CD14-positive monocyte (primary cell): ENCODE results near the gene RNF130. TPM values are rescaled to one million over a fixed set of nuclear protein-coding genes. Genes with fewer than 3 reads are reported as not detected.

Experiments
- DNase-seq, 3 donors: peaks; one replicate each; pipeline ENCODE4 v3.0.0-alpha.2; 2011 to 2022
- H2AFZ ChIP-seq: 2 replicates; pipeline ENCODE4 v1.6.0; 2012; ENCODE audit warnings: mild to moderate bottlenecking, low read depth, low read length, inconsistent platforms; ENCODE audit not compliant: insufficient read depth, poor library complexity, severe bottlenecking
- H3K27ac ChIP-seq, 2 donors: 1 replicate in 1 of 2; 2 replicates in 1 of 2; pipeline ENCODE4 v1.5.1; 2012 to 2013; ENCODE audit warnings: low read length in 2 of 2, control low read depth in 1 of 2, inconsistent platforms in 1 of 2, low read depth in 1 of 2, mild to moderate bottlenecking in 1 of 2
- H3K27me3 ChIP-seq, 2 donors: one replicate each; pipeline versions ENCODE4 v1.6.0 to v1.6.1; 2011 to 2013; ENCODE audit warnings: low read length in 2 of 2; ENCODE audit not compliant: control insufficient read depth in 2 of 2, insufficient read depth in 2 of 2
- H3K36me3 ChIP-seq, 2 donors: replicated peaks in 1 of 2; 1 replicate in 1 of 2; 2 replicates in 1 of 2; pipeline versions ENCODE4 v1.5.1 to v1.6.1; 2012 to 2013; ENCODE audit warnings: low read length in 2 of 2, control low read depth in 1 of 2, inconsistent platforms in 1 of 2, mild to moderate bottlenecking in 1 of 2; ENCODE audit not compliant: insufficient read depth in 2 of 2, control insufficient read depth in 1 of 2
- H3K4me1 ChIP-seq, 2 donors: 1 replicate in 1 of 2; 2 replicates in 1 of 2; pipeline versions ENCODE4 v1.5.1 to v1.6.1; 2012 to 2013; ENCODE audit warnings: low read length in 2 of 2, control low read depth in 1 of 2, inconsistent platforms in 1 of 2, mild to moderate bottlenecking in 1 of 2, moderate library complexity in 1 of 2; ENCODE audit not compliant: insufficient read depth in 2 of 2, control insufficient read depth in 1 of 2
- H3K4me2 ChIP-seq: replicated peaks from 2 replicates; pipeline ENCODE3; 2012; ENCODE audit warnings: low read length, moderate library complexity, mild to moderate bottlenecking; ENCODE audit not compliant: poor library complexity, severe bottlenecking; ENCODE audit errors: extremely low read depth
- H3K4me3 ChIP-seq, 3 experiments: fragments of 200-600 bp in 1 of 3; sonication (generic) in 1 of 3; replicated peaks in 1 of 3; 1 replicate in 2 of 3; 2 replicates in 1 of 3; pipeline ENCODE4 v1.5.1; 2011 to 2013; ENCODE audit warnings: low read length in 3 of 3, mild to moderate bottlenecking in 3 of 3, control low read depth in 2 of 3, low read depth in 2 of 3, inconsistent platforms in 1 of 3, moderate library complexity in 1 of 3
- H3K79me2 ChIP-seq: 2 replicates; pipeline ENCODE4 v1.6.0; 2012; ENCODE audit warnings: mild to moderate bottlenecking, control low read depth, inconsistent platforms, low read length, moderate library complexity; ENCODE audit not compliant: insufficient read depth
- H3K9ac ChIP-seq: 2 replicates; pipeline ENCODE4 v1.6.0; 2017; ENCODE audit warnings: low read length, mild to moderate bottlenecking; ENCODE audit not compliant: insufficient read depth, poor library complexity, severe bottlenecking
- H3K9me3 ChIP-seq, 2 donors: replicated peaks in 1 of 2; 1 replicate in 1 of 2; 2 replicates in 1 of 2; pipeline versions ENCODE4 v1.5.1 to v1.6.1; 2012 to 2013; ENCODE audit warnings: low read length in 2 of 2, control low read depth in 1 of 2; ENCODE audit not compliant: control insufficient read depth in 1 of 2, insufficient read depth in 1 of 2
- H4K20me1 ChIP-seq: 2 replicates; pipeline ENCODE4 v1.6.0; 2012; ENCODE audit warnings: mild to moderate bottlenecking, low read length, control low read depth, moderate library complexity; ENCODE audit not compliant: insufficient read depth
- H3K27ac Mint-ChIP-seq, 7 donors: one replicate each; pipeline ENCODE4 v1.8.0; 2020; ENCODE audit warnings: mild to moderate bottlenecking in 7 of 7, mixed read lengths in 7 of 7, moderate library complexity in 6 of 7, inconsistent platforms in 2 of 7
- H3K27me3 Mint-ChIP-seq, 3 donors: one replicate each; pipeline ENCODE4 v1.8.0; 2021 to 2022; ENCODE audit warnings: low read depth in 3 of 3, mild to moderate bottlenecking in 3 of 3, mixed read lengths in 3 of 3, moderate library complexity in 3 of 3, inconsistent platforms in 1 of 3
- H3K36me3 Mint-ChIP-seq, 2 donors: one replicate each; pipeline ENCODE4 v1.8.0; 2020; ENCODE audit warnings: mixed read lengths in 2 of 2, inconsistent platforms in 1 of 2, mild to moderate bottlenecking in 1 of 2
- H3K4me1 Mint-ChIP-seq: one replicate; pipeline ENCODE4 v1.8.0; 2020; ENCODE audit warnings: mild to moderate bottlenecking, mixed read lengths
- H3K4me3 Mint-ChIP-seq, 2 donors: one replicate each; pipeline ENCODE4 v1.8.0; 2020; ENCODE audit warnings: mild to moderate bottlenecking in 2 of 2, mixed read lengths in 2 of 2, moderate library complexity in 1 of 2
- H3K9me3 Mint-ChIP-seq, 7 donors: one replicate each; pipeline ENCODE4 v1.8.0; 2020 to 2022; ENCODE audit warnings: mixed read lengths in 7 of 7, mild to moderate bottlenecking in 6 of 7, moderate library complexity in 6 of 7, inconsistent platforms in 2 of 7
- CTCF ChIP-seq: fragments of 200-600 bp; IDR thresholded peaks from one replicate; pipeline ENCODE4 v1.8.0; 2022; ENCODE audit warnings: antibody characterized with exemption, mild to moderate bottlenecking
- WGBS: methylation state at CpG from one replicate; pipeline ENCODE4 v1.1.5; 2013; ENCODE audit warnings: missing lambda C conversion rate; ENCODE audit not compliant: insufficient coverage; 5-methylcytosine and 5-hydroxymethylcytosine counted together
- intact Hi-C, 2 donors: fragments of 100-400 bp; cut with micrococcal nuclease; formaldehyde crosslinking; loops; one replicate each; pipeline versions ENCODE4 v1.15.0 to v1.15.1; 2023
- polyA plus RNA-seq, 3 donors: library from polyadenylated mRNA; depleted of rRNA in 1 of 3; unstranded in 2 of 3; stranded (reverse) in 1 of 3; fragments of 300-500 nt in 2 of 3; fragments of >200 nt in 1 of 3; fragmentation: Illumina TruSeq in 2 of 3; gene quantifications; 1 replicate in 2 of 3; 2 replicates in 1 of 3; pipeline ENCODE4 v1.2.3, GENCODE V29; 2012 to 2021

Gene RNF130
- polyA plus RNA-seq, 3 donors: 294 to 439 (median 376) TPM

- H3K79me2 ChIP-seq: peaks cover 99% of the 10 kb centered on the region
- WGBS: 88% methylated on average over 8 of the region's 9 CpGs
- H3K27ac Mint-ChIP-seq: peak overlapping the region; percentile 15 to 78 (median 52)
Observed at GRCh38 chr5:180050121-180050940, 21.2 kb downstream of the RNF130 start.

GRCh38 chr5:180049185-180049548 lies 22.4 kb downstream of the RNF130 start:
- peak overlapping the region in 1 of 2 donors; percentile 67 for H3K27ac ChIP-seq
- H3K9ac ChIP-seq: no peak overlapping the region
- H3K9me3 ChIP-seq: no peaks in the 10 kb centered on the region
- Mint-ChIP-seq H3K4me3 (no peak overlapping the region), H3K4me1 (peaks cover 52% of the 10 kb centered on the region), H3K27me3 (no peaks in the 10 kb centered on the region), H3K27ac (peak overlapping the region in 3 of 7 donors; percentile 46 to 69 (median 54)), H3K9me3 (peaks cover 0 to 2% (median 0%) of the 10 kb centered on the region in 7 donors), H3K36me3 (peaks cover 11 to 21% of the 10 kb centered on the region in 2 donors)
- peaks cover 19 to 28% of the 10 kb centered on the region in 2 donors for H3K4me1 ChIP-seq
- H3K36me3 ChIP-seq: peaks cover 2 to 25% of the 10 kb centered on the region in 2 donors
- H3K4me3 ChIP-seq: no peak overlapping the region
- H2AFZ ChIP-seq: no peak overlapping the region
- DNase-seq: no peak
- H3K27me3 ChIP-seq: no peaks in the 10 kb centered on the region
- intact Hi-C loops: no loop called here
- TF ChIP-seq CTCF: no peak
- H3K79me2 ChIP-seq: peaks cover 99% of the 10 kb centered on the region
- no CpG with 5 or more reads among the region's 2 CpGs for WGBS
- peaks cover 100% of the 10 kb centered on the region for H4K20me1 ChIP-seq
- H3K4me2 ChIP-seq: peak overlapping the region; percentile 5

More at GRCh38 chr5:180050121-180050940, 21.2 kb downstream of the RNF130 start:
- Mint-ChIP-seq H3K4me3 (no peak overlapping the region), H3K9me3 (peaks cover 0 to 2% (median 0%) of the 10 kb centered on the region in 7 donors), H3K4me1 (peaks cover 54% of the 10 kb centered on the region), H3K36me3 (peaks cover 12 to 25% of the 10 kb centered on the region in 2 donors), H3K27me3 (no peaks in the 10 kb centered on the region)
- Histone ChIP-seq H3K9me3 (no peaks in the 10 kb centered on the region), H3K9ac (no peak overlapping the region), H3K4me2 (no peak overlapping the region), H3K4me1 (peaks cover 19 to 28% of the 10 kb centered on the region in 2 donors), H2AFZ (no peak overlapping the region), H3K27me3 (no peaks in the 10 kb centered on the region), H3K27ac (peak overlapping the region in 1 of 2 donors; percentile 9), H3K36me3 (peaks cover 2 to 22% of the 10 kb centered on the region in 2 donors), H4K20me1 (peaks cover 100% of the 10 kb centered on the region), H3K4me3 (no peak overlapping the region)
- no peak for DNase-seq
- intact Hi-C loops: no loop called here
- no peak for TF ChIP-seq CTCF
